GM21423 (cell line): ENCODE results near the gene RASSF5.

Experiments
- ATAC-seq: cut with Tn5 transposase; IDR thresholded peaks from one replicate; pipeline ENCODE4 v1.9.1; 2021; ENCODE audit warnings: mild to moderate bottlenecking, moderate library complexity; ENCODE audit not compliant: unreplicated experiment

RASSF5 gene

GRCh38 chr1:206582537-206582936 lies 75.2 kb downstream of the RASSF5 start:
- ATAC-seq = no peak

- ATAC-seq = no peak
These were observed 75.8 kb downstream of the RASSF5 start for GRCh38 chr1:206582971-206583706.

- no peak for ATAC-seq
These were observed 76.6 kb downstream of the RASSF5 start for GRCh38 chr1:206583707-206584648.

- no peak for ATAC-seq
These were observed 77.4 kb downstream of the RASSF5 start for GRCh38 chr1:206584683-206585082.

- ATAC-seq = no peak
These were observed 79.4 kb downstream of the RASSF5 start for GRCh38 chr1:206586501-206587445.

GRCh38 chr1:206587904-206588303 lies 80.6 kb downstream of the RASSF5 start:
- ATAC-seq = no peak

GRCh38 chr1:206588492-206588891 lies 81.2 kb downstream of the RASSF5 start:
- no peak for ATAC-seq

- no peak for ATAC-seq
These were observed 81.9 kb downstream of the RASSF5 start for GRCh38 chr1:206589206-206589605.

GRCh38 chr1:206590025-206590758 lies 82.9 kb downstream of the RASSF5 start:
- ATAC-seq = peak; percentile 52

- ATAC-seq = no peak
These were observed 83.9 kb downstream of the RASSF5 start for GRCh38 chr1:206591226-206591625.

- no peak for ATAC-seq
These were observed 84.4 kb downstream of the RASSF5 start for GRCh38 chr1:206591696-206592095.

GRCh38 chr1:206593351-206593925 lies 86.1 kb downstream of the RASSF5 start:
- no peak for ATAC-seq

GRCh38 chr1:206595581-206596318 lies 88.4 kb downstream of the RASSF5 start:
- no peak for ATAC-seq

- ATAC-seq = no peak
These were observed 89.0 kb downstream of the RASSF5 start for GRCh38 chr1:206596319-206596666.

- no peak for ATAC-seq
These were observed 93.2 kb downstream of the RASSF5 start for GRCh38 chr1:206600527-206600926.

- no peak for ATAC-seq
These were observed 97.5 kb downstream of the RASSF5 start for GRCh38 chr1:206604861-206605260.

GRCh38 chr1:206606867-206607266 lies 99.5 kb downstream of the RASSF5 start:
- no peak for ATAC-seq

GRCh38 chr1:206608108-206608698 lies 100.9 kb downstream of the RASSF5 start:
- no peak for ATAC-seq
